Measurements from ENCODE around the gene CAMSAP2.

Gene CAMSAP2

DNA sequence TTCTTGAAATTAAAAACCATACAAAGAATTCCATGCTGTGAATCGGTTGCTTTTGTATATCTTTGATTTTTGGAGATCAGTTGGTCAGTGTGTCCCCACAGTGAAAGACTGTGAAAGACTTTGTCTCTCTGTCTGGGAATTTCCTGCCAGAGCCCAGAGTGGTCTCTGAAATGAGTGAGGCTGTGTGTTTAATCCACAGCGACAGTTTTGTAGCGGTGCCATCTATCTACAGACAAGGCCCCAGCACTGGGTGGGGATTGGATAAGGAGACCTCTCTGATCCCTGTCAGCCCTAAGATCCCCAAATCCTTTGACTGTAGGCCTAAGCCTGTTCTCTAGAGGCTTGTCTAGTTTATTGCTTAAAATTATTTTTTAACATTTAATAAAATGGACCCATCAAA is 144.4 kb downstream of the CAMSAP2 start:
- DNase-seq (ENCODE audit: low read depth): no peak

DNA sequence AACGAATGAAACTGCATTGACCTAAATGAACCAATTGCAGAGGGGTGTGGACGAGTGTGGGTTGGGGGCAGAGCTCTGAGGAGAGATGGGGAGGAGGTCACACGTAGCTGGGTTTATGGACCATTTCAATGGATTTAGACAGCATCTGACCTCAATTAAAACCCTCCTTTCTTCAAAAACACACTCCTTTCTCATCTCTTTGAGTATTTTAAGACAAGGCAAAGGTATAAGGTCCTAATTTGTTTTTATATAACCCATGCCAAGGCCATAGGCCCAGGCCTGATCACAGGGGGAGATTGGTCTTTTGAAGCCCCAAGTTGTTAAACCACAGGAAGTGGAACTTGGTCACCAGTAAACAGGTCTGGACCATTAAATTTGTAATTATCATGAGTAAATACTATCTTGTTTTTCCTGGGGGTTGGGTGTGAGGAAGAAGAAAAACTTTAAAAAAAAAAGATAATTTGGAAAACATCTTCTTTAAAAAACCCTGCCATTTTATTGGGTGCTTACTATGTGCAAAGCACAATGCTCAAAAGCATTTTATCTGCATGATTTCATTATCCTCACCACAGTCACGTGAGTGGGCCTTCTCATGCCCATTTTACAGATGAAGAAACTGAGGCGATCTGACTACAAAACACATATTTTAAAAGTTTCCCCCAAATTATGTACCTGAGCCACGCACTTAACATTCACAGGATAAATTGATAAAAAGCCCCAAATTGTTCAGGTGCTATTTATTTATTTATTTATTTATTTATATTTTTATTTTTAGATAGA is 147.1 kb downstream of the CAMSAP2 start:
- no peak for DNase-seq (ENCODE audit: low read depth)

DNA sequence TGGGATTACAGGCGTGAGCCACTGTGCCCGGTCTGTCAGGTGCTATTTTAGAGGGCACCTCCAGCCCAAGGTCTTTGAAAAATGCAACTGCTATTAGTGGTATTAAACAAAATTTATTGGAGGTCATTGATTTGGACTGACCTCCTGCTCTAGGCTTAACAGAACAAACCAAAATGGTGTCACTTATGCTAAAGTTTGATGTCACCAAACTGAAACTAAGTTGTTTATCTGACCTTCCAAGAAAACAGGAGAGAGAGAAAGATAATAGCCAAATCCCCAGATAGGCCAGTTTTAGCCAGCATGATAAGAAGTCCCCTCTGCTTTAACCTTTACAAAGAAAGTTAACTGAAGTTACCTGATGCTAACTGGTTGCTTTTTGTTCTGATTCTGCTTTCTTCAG is 147.9 kb downstream of the CAMSAP2 start:
- DNase-seq (ENCODE audit: low read depth): no peak

DNA sequence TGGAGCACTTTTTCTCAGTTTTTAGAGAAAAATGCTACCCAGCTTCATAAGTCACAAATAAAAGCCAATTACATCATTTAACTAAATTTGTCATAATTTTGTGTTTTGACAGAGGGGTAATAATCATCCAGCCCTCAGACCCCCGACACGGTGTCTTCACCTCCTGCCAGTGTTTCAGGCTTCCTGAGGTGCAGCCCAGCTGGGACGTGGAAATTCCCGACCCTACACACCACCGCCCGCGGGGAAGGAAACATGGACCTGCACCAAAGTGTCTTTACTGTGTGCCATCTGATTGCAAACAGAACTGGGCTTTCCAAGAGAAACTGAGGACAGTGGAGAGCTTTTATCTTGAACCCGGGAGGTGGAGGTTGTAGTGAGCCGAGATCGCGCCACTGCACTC is 148.3 kb downstream of the CAMSAP2 start:
- DNase-seq (ENCODE audit: low read depth): no peak

DNA sequence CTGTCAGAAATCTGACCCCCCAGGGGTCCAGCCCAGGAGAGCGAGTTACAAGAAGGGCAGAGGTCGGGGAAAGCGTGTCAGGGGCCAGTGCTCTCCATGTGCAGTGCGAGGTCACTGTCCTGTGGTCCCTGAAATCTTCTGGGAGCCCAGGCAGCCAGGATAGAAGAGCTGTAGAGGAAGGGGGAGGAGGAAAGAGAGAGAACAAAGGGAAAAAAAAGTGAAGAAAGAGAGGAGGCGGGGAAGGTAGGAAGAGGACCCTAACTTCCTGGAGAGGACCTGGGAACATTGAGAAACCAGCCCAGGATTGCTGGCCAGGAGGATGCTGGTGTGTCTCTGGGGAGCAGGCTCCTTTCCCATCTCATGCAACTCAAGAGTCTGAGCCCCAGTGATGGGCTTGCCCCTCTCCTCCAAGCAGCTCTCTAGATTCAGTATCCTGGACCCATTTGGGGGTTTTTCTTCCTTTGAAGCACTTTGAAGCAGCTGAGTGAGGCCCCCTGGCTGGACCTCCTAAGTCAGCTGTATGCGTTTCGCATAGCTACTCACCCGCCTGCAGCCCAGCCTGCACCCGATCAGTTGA is 149.2 kb downstream of the CAMSAP2 start:
- no peak for DNase-seq (ENCODE audit: low read depth)

DNA sequence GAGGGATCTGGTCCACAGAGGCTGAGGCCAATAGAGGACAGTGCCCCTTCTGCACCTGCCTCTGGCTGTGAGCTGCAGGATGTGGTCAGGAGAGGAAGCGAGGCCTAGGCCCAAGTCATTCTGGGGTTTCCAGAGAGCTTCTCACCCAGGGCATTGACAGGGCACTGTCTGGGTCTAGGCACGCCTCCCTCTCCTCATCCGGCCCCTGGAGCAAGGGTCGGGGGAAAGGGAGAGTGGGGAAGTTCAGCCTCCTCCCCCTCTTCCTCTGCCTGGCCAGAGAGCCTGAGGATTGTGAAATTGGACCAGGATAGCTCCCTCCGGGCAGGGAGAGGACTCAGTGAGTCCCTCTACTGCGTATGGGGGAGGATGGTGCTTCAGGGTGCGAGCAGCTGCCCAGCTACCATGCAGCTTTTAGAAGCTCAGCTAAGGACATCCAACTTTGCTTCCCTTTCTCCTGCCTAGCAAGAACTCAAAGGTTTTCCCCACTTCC is 149.7 kb downstream of the CAMSAP2 start:
- DNase-seq (ENCODE audit: low read depth): peak; percentile 47

DNA sequence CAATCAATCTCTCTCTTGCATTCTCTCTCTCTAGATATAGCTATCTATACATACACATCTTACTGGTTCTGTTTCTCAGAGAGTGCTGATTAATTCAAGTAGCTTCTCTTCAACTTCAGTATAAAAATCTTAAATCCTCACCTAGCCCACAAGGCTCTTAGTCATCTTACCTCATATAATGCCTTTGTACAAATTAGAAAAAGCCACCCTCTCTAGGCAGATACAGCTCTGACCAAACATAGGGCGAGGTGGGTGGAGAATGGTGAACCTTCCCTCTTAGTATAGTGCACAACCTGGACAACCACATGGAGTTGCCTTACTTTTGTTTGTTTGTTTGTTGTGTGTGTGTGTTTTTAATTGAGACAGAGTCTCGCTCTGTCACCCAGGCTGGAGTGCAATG is 150.9 kb downstream of the CAMSAP2 start:
- DNase-seq (ENCODE audit: low read depth): no peak

DNA sequence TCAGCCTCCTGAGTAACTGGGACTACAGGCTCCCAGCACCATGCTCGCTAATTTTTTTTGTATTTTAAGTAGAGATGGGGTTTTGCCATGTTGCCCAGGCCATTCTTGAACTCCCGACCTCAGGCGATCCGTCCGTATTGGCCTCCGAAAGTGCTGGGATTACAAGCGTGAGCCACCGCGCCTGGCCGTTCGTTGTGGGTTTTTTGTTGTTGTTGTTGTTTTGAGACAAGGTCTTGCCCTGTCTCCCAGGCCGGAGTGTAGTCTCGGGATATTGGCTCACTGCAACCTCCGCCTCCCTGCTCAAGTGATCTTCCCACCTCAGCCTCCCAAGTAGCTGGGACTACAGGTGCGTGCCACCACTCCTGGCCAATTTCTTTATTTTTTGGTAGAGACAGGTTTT is 151.3 kb downstream of the CAMSAP2 start:
- DNase-seq (ENCODE audit: low read depth): no peak

DNA sequence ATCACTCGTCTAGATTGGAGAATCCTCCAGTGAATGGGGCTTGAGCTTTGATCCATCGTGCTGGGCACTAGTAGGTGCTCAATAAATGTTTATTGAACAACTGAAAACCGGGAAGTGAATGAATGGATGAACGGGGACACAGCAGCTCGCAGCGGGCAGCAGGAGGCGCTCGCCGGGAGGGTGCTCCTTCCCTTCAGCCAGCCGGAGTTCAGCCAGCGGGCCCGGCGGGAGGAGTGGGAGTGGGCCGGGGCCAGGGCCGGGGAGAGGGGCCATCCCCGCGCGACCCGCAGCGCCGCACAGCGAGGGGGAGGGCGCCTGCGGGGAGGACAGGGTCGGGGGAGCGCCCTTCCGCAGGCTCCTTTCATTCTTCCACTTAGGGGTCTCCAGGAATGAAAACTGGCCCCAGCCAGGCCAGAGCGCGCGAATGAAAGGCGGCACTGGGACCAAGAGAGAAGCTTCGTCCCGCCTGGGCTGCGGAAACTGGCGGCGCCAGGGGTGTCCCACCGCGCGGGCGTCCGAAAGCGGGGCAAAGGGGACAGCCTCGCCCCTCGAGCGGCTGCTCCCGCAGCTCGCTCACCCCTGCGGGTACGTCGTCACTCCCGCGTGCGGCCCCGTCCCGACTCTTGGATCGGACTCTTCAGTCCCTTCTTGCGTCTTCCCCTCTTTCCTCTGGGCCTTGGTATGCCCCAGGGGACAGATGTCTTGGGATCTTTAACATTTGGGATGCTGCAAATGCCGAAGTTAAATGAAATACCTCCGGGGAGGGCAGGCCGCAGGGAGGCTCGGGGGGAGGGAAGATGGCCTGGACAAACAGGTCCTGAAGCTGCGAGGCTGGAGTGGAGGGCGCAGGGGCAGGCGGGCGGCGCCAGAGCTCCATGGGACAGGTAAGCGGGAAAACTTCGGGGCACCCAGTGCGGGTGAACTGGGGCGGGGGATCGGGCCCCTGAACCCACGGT is 152.4 kb downstream of the CAMSAP2 start:
- no peak for DNase-seq (ENCODE audit: low read depth)

DNA sequence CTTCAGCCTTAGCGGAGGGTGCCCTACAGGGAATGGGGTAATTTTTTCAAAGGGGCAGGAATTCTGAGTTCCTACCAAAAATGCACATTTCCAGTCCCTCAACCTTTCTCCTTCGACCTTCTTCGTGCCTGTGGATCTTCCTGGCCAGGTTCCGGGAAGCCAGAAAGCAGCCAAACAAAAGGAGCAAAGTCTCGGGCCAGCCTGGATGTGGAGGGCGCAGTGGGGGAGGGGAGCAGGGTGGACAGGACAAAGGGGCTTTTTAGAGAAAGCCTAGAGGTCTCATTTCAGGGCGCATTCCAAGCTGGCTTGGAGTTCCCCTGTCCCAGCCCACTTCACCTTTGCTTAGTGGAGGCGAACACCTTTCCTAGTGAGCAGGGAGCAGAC is 153.1 kb downstream of the CAMSAP2 start:
- no peak for DNase-seq (ENCODE audit: low read depth)

DNA sequence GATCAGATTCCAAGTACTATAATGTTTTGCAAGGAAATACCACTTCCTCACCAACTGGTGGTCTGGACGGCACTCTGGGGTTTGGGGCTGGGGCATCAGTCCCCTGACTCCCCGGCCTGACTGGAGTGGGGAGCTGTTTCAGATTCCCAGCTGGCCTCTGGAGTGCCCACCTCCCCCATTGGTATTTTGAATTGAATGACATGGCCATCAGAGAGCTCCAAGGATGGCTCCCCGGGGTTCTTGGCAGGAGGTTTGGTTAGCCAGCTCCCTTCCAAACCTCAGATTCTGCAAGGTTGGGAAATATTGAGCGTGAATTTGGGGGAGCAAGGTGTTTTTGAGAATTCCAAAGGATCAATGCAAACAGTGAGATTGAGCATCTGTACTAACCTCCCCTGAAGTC is 153.9 kb downstream of the CAMSAP2 start:
- DNase-seq (ENCODE audit: low read depth): no peak

DNA sequence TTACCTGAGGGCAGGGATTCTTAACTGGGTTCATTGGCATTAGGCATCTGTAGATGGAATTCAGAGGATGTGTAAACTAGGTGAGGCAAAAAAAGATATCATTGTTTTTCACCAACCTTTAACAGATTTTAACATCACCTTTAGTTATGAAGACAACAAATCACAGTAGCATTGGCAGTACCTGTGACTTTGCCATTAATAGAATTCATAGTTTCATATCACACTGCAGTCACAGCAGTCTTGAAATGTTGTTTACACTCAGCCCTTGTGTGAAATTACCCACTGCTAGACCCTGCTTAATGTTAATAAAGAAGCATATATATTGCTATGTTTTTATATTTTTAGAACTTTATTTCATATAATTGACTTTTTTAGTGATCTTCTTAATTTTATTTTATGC is 154.3 kb downstream of the CAMSAP2 start:
- DNase-seq (ENCODE audit: low read depth): no peak

DNA sequence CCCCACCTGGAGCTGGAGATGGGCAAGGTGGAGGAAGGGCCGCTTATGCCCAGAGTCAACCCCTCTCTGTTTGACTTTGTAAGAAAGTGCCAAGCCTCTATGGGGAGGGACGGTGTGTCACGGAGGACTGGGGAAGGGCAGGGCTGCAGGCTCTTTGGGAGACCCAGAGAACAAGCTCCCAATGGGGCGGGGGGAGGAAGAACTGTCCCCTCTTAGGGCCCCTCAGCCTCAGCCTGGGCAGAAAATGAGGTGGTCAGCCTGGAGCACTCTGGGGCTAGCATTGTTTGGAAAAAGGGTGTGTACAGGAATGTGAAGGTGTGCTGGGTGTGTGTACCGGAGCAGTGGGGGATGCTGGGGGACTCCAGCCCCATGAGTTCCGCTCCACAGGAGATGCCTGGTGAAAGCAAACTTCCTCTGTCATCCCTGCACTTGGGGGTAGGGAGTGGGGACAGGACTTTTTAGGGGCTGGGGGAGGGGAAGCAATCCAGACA is 154.8 kb downstream of the CAMSAP2 start:
- DNase-seq (ENCODE audit: low read depth): no peak

DNA sequence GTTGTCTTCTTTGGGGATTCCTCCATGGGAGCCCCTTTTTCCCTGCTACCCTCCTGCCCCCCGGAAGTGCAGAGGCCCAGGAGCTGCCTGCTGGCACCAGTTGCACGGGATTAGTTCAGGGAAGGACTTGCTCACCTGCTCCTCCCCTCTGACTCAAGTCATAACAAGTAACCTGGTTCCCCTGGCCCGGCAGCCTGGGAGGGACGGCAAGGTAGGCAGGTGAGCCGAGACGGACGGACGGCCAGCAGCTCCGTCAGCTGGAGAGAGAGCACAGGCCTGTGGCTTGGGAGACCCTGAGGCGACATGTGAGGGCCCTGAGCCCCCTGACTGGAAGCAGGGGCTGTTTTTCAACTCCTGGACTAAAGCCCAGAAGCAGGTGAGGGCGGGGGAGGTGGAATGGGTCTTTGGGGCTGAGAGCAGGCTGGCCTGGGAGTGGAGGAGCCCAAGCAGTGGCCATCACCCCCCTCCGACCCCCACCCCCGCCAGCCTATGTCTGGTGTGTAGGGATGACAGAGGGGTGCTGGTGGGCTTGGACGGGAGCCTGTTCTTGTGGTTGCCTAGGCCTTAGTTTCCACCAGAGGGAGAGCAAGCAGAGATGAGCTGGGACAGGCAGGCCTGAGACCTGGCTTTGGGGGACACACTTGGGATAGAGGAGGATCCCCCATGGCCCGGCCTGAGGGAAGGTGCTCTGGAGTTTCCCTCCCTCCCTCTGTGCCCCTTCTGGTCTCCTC is 156.2 kb downstream of the CAMSAP2 start, which contains the start of gene INAVA:
Gene INAVA, plus strand, starts transcription at position 189 of the 731 bp plus-strand sequence. CDS start 3,501 bp downstream, outside the sequence.
- DNase-seq (ENCODE audit: low read depth): no peak

DNA sequence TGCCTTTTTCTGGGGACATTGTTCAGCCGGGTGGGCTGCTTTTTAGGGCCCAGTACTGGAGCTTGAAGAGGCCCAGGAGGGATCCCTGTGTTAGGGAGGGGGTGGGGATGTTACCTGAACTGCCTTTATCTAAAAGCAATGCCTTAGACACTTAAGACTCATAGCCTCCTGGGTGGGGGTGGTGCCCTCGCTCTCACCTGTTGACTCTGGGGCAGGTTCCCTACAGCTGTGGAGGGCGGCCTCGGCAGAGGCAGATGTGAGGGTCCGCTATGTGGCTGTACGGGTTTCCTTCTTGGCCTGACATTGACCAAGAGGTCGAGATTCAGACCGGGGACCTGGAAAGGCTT is 156.7 kb downstream of the CAMSAP2 start:
- DNase-seq (ENCODE audit: low read depth): no peak

DNA sequence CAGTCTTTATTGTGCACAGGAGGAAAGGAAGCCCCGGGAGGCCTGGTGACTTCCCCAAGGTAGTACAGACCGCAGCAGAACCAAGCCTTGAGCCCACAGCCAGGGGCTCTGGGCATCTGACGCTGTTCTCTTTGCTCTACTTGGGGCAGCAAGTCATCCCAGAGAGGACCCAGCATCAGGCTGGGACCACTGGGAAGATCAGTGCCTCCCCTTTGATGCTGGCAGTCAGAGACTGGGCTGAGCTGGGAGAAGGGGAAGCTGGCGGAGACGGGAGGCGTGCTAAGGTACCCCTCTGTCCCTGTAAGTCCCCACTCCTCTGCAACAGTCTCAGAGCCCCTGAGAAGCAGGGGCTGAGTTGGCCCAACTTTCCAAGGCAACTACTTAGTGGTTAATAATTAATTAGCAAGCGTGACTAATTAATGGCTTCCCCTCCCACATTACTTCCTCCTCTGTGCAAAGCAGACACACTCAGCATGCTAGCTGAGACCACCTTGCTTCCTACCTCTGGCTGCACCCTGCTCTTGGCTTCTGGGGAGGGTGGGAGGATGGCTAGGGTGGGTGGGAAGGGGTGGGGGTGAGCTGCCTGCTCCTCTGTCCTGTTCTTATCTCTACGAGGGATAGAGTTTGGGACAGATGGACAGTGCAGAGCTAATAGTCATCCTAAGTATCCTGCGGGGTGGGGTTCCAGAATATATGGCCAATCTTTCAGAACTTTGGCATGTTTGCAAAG is 157.3 kb downstream of the CAMSAP2 start:
- no peak for DNase-seq (ENCODE audit: low read depth)

DNA sequence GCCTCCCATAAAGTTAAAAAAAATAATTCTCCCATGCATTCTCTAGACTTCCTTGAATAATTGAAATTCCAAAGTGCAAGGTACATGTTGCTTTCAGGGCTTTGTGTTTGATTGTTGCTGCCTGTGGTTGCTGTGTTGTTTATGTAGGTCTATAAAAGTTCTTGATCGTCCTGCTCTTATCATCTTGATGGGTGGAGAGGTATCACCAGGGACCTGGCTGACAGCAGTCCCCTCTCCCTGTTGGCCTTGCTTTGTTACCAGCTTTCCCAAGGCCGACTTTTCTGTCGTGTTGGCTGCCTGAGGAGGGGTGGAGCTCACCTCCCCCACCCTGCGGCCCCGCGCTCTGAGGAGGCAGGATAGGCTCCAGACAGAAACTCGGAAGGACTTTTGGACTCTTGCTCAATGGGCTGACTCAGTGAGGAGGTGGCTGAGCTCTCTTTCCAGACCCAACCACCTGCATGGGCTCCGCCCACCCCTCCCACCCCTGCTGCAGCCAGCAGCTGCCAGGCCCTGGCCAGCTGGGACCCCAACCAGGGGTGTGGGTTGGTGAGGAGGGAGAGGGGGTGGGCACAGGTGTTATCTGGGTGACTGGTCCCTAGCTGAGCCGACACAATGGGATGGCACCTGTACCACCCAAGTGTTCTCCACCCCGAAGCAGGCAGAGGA is 158.0 kb downstream of the CAMSAP2 start:
- no peak for DNase-seq (ENCODE audit: low read depth)

DNA sequence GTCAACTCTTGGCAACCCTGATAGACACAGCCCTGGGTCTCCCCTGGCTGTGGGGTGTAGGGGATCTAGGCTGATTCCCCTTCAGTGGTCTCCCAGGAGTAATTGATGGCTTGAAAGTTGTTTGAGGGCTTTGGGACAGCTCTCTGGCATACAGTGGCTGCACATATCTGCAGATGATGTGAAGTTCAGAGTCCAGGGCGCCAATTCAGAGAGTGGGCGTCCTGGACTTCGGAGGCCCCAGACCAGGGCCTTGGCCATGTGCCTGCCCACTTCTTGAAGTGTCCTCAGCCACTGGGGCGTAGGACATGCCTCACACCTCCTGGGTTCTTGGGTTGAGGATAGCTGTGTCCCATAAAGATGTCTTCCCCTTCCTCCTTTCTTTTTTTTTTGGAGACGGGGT is 158.6 kb downstream of the CAMSAP2 start:
- no peak for DNase-seq (ENCODE audit: low read depth)

DNA sequence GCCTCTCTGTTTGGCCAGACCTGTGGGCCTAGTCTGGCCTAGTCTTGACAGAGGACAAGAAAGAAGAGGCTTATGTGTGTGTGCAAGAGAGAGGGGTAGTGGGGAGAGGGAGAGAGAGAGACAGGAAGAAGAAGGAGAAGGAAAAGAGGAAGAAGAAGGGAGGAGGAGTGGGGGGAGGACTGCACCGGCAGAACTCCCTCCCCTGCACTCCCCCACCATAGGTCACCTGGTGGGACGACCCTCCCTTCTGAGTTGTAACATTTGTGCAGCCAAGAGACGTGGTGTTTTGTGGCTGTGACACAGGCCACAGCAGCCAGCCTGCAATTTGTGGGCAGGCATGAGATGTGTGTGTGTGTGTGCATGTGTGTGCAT is 160.3 kb downstream of the CAMSAP2 start:
- DNase-seq (ENCODE audit: low read depth): no peak

DNA sequence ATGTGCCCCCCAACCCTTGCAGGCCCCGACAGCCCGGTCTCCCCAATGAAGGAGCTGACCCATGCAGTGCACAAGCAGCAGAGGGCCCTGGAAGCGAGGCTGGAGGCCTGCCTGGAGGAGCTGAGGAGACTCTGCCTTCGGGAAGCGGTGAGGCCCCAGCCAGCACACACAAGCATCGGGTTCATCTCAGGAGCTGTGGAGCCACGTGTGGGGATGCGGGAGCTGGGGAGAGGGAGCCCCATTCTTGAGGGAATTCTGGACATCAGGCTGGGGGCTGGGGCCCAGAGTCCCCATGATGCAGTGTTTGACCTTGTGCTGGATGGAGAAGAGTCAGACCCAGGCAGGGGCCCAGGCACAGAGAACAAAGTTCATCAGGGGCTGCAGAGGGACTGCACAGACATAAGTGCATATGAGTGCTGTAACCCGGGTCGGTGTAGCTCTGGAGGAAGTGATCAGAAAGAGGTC is 160.8 kb downstream of the CAMSAP2 start:
- DNase-seq (ENCODE audit: low read depth): no peak

Measured in activated T-helper 9 cell treated with anti-CD3 and anti-CD28 coated beads, Interleukin-2, amount 50 U/mL, for 16 hours (primary cell).